NT2/D1 (cell line): ENCODE results near the gene ATG12.

ENCODE experiments used
- DNase-seq: peaks from one replicate; pipeline ENCODE4 v3.0.0-alpha.2; 2011; ENCODE audit warnings: low read depth, low spot score
- H3K27me3 ChIP-seq: 2 replicates; pipeline ENCODE4 v1.6.0; 2011; ENCODE audit warnings: mild to moderate bottlenecking; ENCODE audit not compliant: insufficient read length, insufficient read depth
- H3K36me3 ChIP-seq: 2 replicates; pipeline ENCODE4 v1.6.1; 2011; ENCODE audit warnings: mild to moderate bottlenecking, low read length, mixed read lengths; ENCODE audit not compliant: insufficient read depth, insufficient read length
- H3K4me1 ChIP-seq: 2 replicates; pipeline ENCODE4 v1.5.1; 2011; ENCODE audit not compliant: insufficient read depth, insufficient read length
- H3K4me3 ChIP-seq: 2 replicates; pipeline ENCODE4 v1.5.1; 2011; ENCODE audit warnings: low read depth; ENCODE audit not compliant: insufficient read length
- H3K9ac ChIP-seq: 2 replicates; pipeline ENCODE4 v1.6.0; 2011; ENCODE audit warnings: low read depth; ENCODE audit not compliant: insufficient read length
- H3K9me3 ChIP-seq: 2 replicates; pipeline ENCODE4 v1.5.1; 2011; ENCODE audit warnings: mild to moderate bottlenecking, low read length; ENCODE audit not compliant: insufficient read depth
- SUZ12 ChIP-seq: IDR thresholded peaks from 2 replicates; pipeline ENCODE4 v1.6.1; 2011; ENCODE audit not compliant: insufficient read length, insufficient read depth; ENCODE audit errors: extremely low read depth
- YY1 ChIP-seq: IDR thresholded peaks from 2 replicates; pipeline ENCODE4 v1.6.1; 2011; ENCODE audit not compliant: insufficient read length, insufficient read depth
- ZNF274 ChIP-seq: IDR thresholded peaks from 2 replicates; pipeline ENCODE4 v1.6.1; 2011; ENCODE audit warnings: mild to moderate bottlenecking, low read depth, low read length

Gene ATG12

GRCh38 chr5:115778417-115778816 lies 62.9 kb downstream of the ATG12 start:
- Histone ChIP-seq H3K9me3 (no peaks in the 10 kb centered on the region), H3K27me3 (no peaks in the 10 kb centered on the region), H3K4me3 (no peak overlapping the region), H3K36me3 (no peaks in the 10 kb centered on the region), H3K9ac (no peak overlapping the region), H3K4me1 (no peaks in the 10 kb centered on the region)
- TF ChIP-seq SUZ12: no peak
- no peak for TF ChIP-seq YY1
- TF ChIP-seq ZNF274: no peak
- no peak for DNase-seq
